Trophoblast cell (in vitro differentiated cells and primary cell): ENCODE results near the gene IGFALS.

ENCODE experiments used
- DNase-seq, 2 donors: peaks; one replicate each; pipeline ENCODE4 v3.0.0-alpha.2; 2016
- H2AFZ ChIP-seq: 2 replicates; pipeline ENCODE4 v1.6.1; 2013; ENCODE audit warnings: low read length, moderate library complexity, mild to moderate bottlenecking; ENCODE audit not compliant: insufficient read depth, poor library complexity
- H2AK5ac ChIP-seq: 2 replicates; pipeline ENCODE4 v1.6.1; 2013; ENCODE audit warnings: mild to moderate bottlenecking, low read length
- H2BK120ac ChIP-seq: 2 replicates; pipeline ENCODE4 v1.6.1; 2013; ENCODE audit warnings: low read length, mild to moderate bottlenecking, moderate library complexity; ENCODE audit not compliant: insufficient read depth, poor library complexity
- H2BK12ac ChIP-seq: 2 replicates; pipeline ENCODE4 v1.6.1; 2013; ENCODE audit warnings: mild to moderate bottlenecking, low read length, moderate library complexity
- H2BK5ac ChIP-seq: 2 replicates; pipeline ENCODE4 v1.6.1; 2013; ENCODE audit warnings: low read length, low read depth, moderate library complexity, mild to moderate bottlenecking; ENCODE audit not compliant: poor library complexity
- H3K14ac ChIP-seq: 2 replicates; pipeline ENCODE4 v1.6.1; 2013; ENCODE audit warnings: mild to moderate bottlenecking, low read length
- H3K18ac ChIP-seq: 2 replicates; pipeline ENCODE4 v1.6.1; 2013; ENCODE audit warnings: mild to moderate bottlenecking, low read length
- H3K23ac ChIP-seq: 2 replicates; pipeline ENCODE4 v1.6.1; 2013; ENCODE audit warnings: low read length
- H3K27ac ChIP-seq: 2 replicates; pipeline ENCODE4 v1.5.1; 2013; ENCODE audit warnings: low read depth, mild to moderate bottlenecking, inconsistent platforms, low read length, moderate library complexity
- H3K27me3 ChIP-seq: 2 replicates; pipeline ENCODE4 v1.6.1; 2013; ENCODE audit warnings: inconsistent platforms, mild to moderate bottlenecking, low read length, moderate library complexity; ENCODE audit not compliant: insufficient read depth
- H3K36me3 ChIP-seq, 2 experiments: 1 replicate in 1 of 2; 2 replicates in 1 of 2; pipeline ENCODE4 v1.6.1; 2013; ENCODE audit warnings: low read length in 2 of 2, mild to moderate bottlenecking in 2 of 2, moderate library complexity in 1 of 2; ENCODE audit not compliant: insufficient read depth in 2 of 2, control insufficient read depth in 1 of 2
- H3K4ac ChIP-seq: 2 replicates; pipeline ENCODE4 v1.6.1; 2013; ENCODE audit warnings: low read depth, mild to moderate bottlenecking, low read length, moderate library complexity
- H3K4me1 ChIP-seq, 2 experiments: 1 replicate in 1 of 2; 2 replicates in 1 of 2; pipeline ENCODE4 v1.6.1; 2013; ENCODE audit warnings: low read length in 2 of 2, mild to moderate bottlenecking in 2 of 2, moderate library complexity in 1 of 2; ENCODE audit not compliant: insufficient read depth in 2 of 2, control insufficient read depth in 1 of 2
- H3K4me2 ChIP-seq: 2 replicates; pipeline ENCODE4 v1.6.1; 2013; ENCODE audit warnings: inconsistent platforms, mild to moderate bottlenecking, low read length, moderate library complexity
- H3K4me3 ChIP-seq: 2 replicates; pipeline ENCODE4 v1.5.1; 2013; ENCODE audit warnings: mild to moderate bottlenecking, low read depth, low read length, inconsistent platforms
- H3K79me1 ChIP-seq: one replicate; pipeline ENCODE4 v1.6.1; 2013; ENCODE audit warnings: low read length
- H3K79me2 ChIP-seq: 2 replicates; pipeline ENCODE4 v1.6.1; 2013; ENCODE audit warnings: low read length, mild to moderate bottlenecking; ENCODE audit not compliant: control insufficient read depth, insufficient read depth, poor library complexity
- H3K9ac ChIP-seq: 2 replicates; pipeline ENCODE4 v1.6.1; 2013; ENCODE audit warnings: mild to moderate bottlenecking, low read length
- H3K9me3 ChIP-seq: 2 replicates; pipeline ENCODE4 v1.6.1; 2013; ENCODE audit warnings: low read depth, mild to moderate bottlenecking, control low read depth, inconsistent platforms, low read length; ENCODE audit not compliant: insufficient read depth
- H4K12ac ChIP-seq: 2 replicates; pipeline ENCODE4 v1.6.1; 2013; ENCODE audit warnings: low read depth, mild to moderate bottlenecking, low read length, moderate library complexity
- H4K8ac ChIP-seq: 2 replicates; pipeline ENCODE4 v1.6.1; 2013; ENCODE audit warnings: low read depth, mild to moderate bottlenecking, low read length, moderate library complexity
- H4K91ac ChIP-seq: one replicate; pipeline ENCODE4 v1.6.1; 2013; ENCODE audit warnings: low read depth, mild to moderate bottlenecking, low read length, moderate library complexity
- WGBS: extraction: QIAGEN DNeasy Blood & Tissue Kit; methylation state at CpG from one replicate; pipeline ENCODE4 v1.1.7; 2013; ENCODE audit warnings: missing lambda C conversion rate; ENCODE audit not compliant: insufficient read length, insufficient coverage; ENCODE audit errors: extremely low coverage; 5-methylcytosine and 5-hydroxymethylcytosine counted together

Gene IGFALS

GRCh38 chr16:1772362-1772907, 21.1 kb downstream of the IGFALS start, which contains the start of gene EME2:
EME2 (plus strand) TSS chr16:1772810; CDS start chr16:1773228, 418 bp downstream.
- Histone ChIP-seq H2AK5ac (peak within 1 kb of the TSS; percentile 92), H3K14ac (peak within 1 kb of the TSS; percentile 92), H3K9ac (peak within 1 kb of the TSS; percentile 89), H3K79me1 (peaks cover 22% of the 10 kb centered on the region), H4K12ac (peak within 1 kb of the TSS; percentile 91), H3K9me3 (peaks cover 2% of the 10 kb centered on the region), H3K4me2 (peak within 1 kb of the TSS; percentile 94), H3K18ac (peak within 1 kb of the TSS; percentile 92), H3K36me3 (peaks cover 46 to 52% of the 10 kb centered on the region in 2 experiments), H3K4me1 (peaks cover 10 to 18% of the 10 kb centered on the region in 2 experiments), H3K79me2 (peaks cover 15% of the 10 kb centered on the region), H4K8ac (peak within 1 kb of the TSS; percentile 97), H3K27ac (peak within 1 kb of the TSS; percentile 90), H3K23ac (no peak within 1 kb of the TSS), H2AFZ (peak within 1 kb of the TSS; percentile 89), H4K91ac (peak within 1 kb of the TSS; percentile 95), H2BK5ac (peak within 1 kb of the TSS; percentile 90), H3K27me3 (no peaks in the 10 kb centered on the region), H3K4ac (peak within 1 kb of the TSS; percentile 76), H2BK120ac (peak within 1 kb of the TSS; percentile 91), H3K4me3 (peak within 1 kb of the TSS; percentile 95), H2BK12ac (peak within 1 kb of the TSS; percentile 51)
- no CpG with 5 or more reads among the region's 53 CpGs for WGBS
- DNase-seq: peak in 1 of 2 donors; percentile 35

GRCh38 chr16:1771864-1772361, 21.6 kb downstream of the IGFALS start:
- H3K27ac ChIP-seq: no peak overlapping the region
- peak overlapping the region; percentile 50 for H4K12ac ChIP-seq
- peaks cover 15% of the 10 kb centered on the region for H3K79me2 ChIP-seq
- H2BK120ac ChIP-seq: no peak overlapping the region
- no peak overlapping the region for H3K23ac ChIP-seq
- H3K9ac ChIP-seq: peak overlapping the region; percentile 51
- peak overlapping the region; percentile 52 for H3K14ac ChIP-seq
- peak overlapping the region; percentile 46 for H4K91ac ChIP-seq
- H3K4me2 ChIP-seq: peak overlapping the region; percentile 94
- peak overlapping the region; percentile 17 for H2AK5ac ChIP-seq
- WGBS: no CpG with 5 or more reads among the region's 22 CpGs
- H2BK5ac ChIP-seq: no peak overlapping the region
- no peak for DNase-seq
- no peak overlapping the region for H2AFZ ChIP-seq
- peak overlapping the region; percentile 44 for H3K18ac ChIP-seq
- H3K4ac ChIP-seq: peak overlapping the region; percentile 68
- H2BK12ac ChIP-seq: no peak overlapping the region
- H3K9me3 ChIP-seq: peaks cover 2% of the 10 kb centered on the region
- H4K8ac ChIP-seq: peak overlapping the region; percentile 88
- H3K4me3 ChIP-seq: peak overlapping the region; percentile 95
- peaks cover 22% of the 10 kb centered on the region for H3K79me1 ChIP-seq
- peaks cover 46 to 52% of the 10 kb centered on the region in 2 experiments for H3K36me3 ChIP-seq
- H3K27me3 ChIP-seq: no peaks in the 10 kb centered on the region
- peaks cover 10 to 18% of the 10 kb centered on the region in 2 experiments for H3K4me1 ChIP-seq

- H2AFZ ChIP-seq: peak within 1 kb of the TSS; percentile 81
- peak within 1 kb of the TSS; percentile 50 for H4K12ac ChIP-seq
- peak within 1 kb of the TSS; percentile 68 for H3K4ac ChIP-seq
- no peak within 1 kb of the TSS for H2BK5ac ChIP-seq
- peaks cover 22% of the 10 kb centered on the region for H3K79me1 ChIP-seq
- peak within 1 kb of the TSS; percentile 94 for H3K4me2 ChIP-seq
- H3K4me3 ChIP-seq: peak within 1 kb of the TSS; percentile 95
- H3K9ac ChIP-seq: peak within 1 kb of the TSS; percentile 89
- H3K14ac ChIP-seq: peak within 1 kb of the TSS; percentile 65
- H2BK12ac ChIP-seq: no peak within 1 kb of the TSS
- peak; percentile 55 to 71 for DNase-seq
- whole genome bisulfite sequencing: no CpG with 5 or more reads among the region's 79 CpGs
- no peak within 1 kb of the TSS for H3K23ac ChIP-seq
- H3K27ac ChIP-seq: no peak within 1 kb of the TSS
- H2BK120ac ChIP-seq: no peak within 1 kb of the TSS
- H4K91ac ChIP-seq: peak within 1 kb of the TSS; percentile 78
- peak within 1 kb of the TSS; percentile 88 for H4K8ac ChIP-seq
- peaks cover 15% of the 10 kb centered on the region for H3K79me2 ChIP-seq
- H3K4me1 ChIP-seq: peaks cover 10 to 18% of the 10 kb centered on the region in 2 experiments
- H3K9me3 ChIP-seq: peaks cover 2% of the 10 kb centered on the region
- H3K18ac ChIP-seq: peak within 1 kb of the TSS; percentile 64
- H3K36me3 ChIP-seq: peaks cover 46 to 52% of the 10 kb centered on the region in 2 experiments
- no peaks in the 10 kb centered on the region for H3K27me3 ChIP-seq
- peak within 1 kb of the TSS; percentile 17 for H2AK5ac ChIP-seq
Measured at GRCh38 chr16:1771188-1771863, 22.2 kb downstream of the IGFALS start, which contains the start of gene NME3. NME3 (minus strand) TSS chr16:1771543; CDS start chr16:1771534, 9 bp downstream.

GRCh38 chr16:1770328-1771187, 22.9 kb downstream of the IGFALS start:
- H3K4ac ChIP-seq: peak overlapping the region; percentile 33
- peak overlapping the region; percentile 94 for H3K4me2 ChIP-seq
- peak overlapping the region; percentile 39 for H4K12ac ChIP-seq
- no peak overlapping the region for H3K23ac ChIP-seq
- peaks cover 2% of the 10 kb centered on the region for H3K9me3 ChIP-seq
- no CpG with 5 or more reads among the region's 81 CpGs for WGBS
- peak overlapping the region; percentile 8 for H4K91ac ChIP-seq
- H3K18ac ChIP-seq: peak overlapping the region; percentile 37
- H2AK5ac ChIP-seq: peak overlapping the region; percentile 11
- no peak overlapping the region for H2BK120ac ChIP-seq
- peak overlapping the region; percentile 0 for H4K8ac ChIP-seq
- H2BK5ac ChIP-seq: no peak overlapping the region
- H3K79me1 ChIP-seq: peaks cover 22% of the 10 kb centered on the region
- H3K4me1 ChIP-seq: peaks cover 10 to 18% of the 10 kb centered on the region in 2 experiments
- H3K36me3 ChIP-seq: peaks cover 46 to 52% of the 10 kb centered on the region in 2 experiments
- H3K9ac ChIP-seq: peak overlapping the region; percentile 10
- no peaks in the 10 kb centered on the region for H3K27me3 ChIP-seq
- no peak overlapping the region for H2AFZ ChIP-seq
- DNase-seq: peak; percentile 81 to 84
- H3K79me2 ChIP-seq: peaks cover 15% of the 10 kb centered on the region
- H3K14ac ChIP-seq: peak overlapping the region; percentile 65
- no peak overlapping the region for H2BK12ac ChIP-seq
- no peak overlapping the region for H3K27ac ChIP-seq
- H3K4me3 ChIP-seq: peak overlapping the region; percentile 77
